Measurements from ENCODE around the gene CSPG4.

Gene CSPG4

GRCh38 chr15:75669191-75669878 lies 43.3 kb downstream of the CSPG4 start:
- DNase-seq (ENCODE audit: low read depth): no peak

- peak; percentile 98 for DNase-seq (ENCODE audit: low read depth)
Measured at GRCh38 chr15:75666823-75667501, 45.7 kb downstream of the CSPG4 start.

- no peak for DNase-seq (ENCODE audit: low read depth)
Measured at GRCh38 chr15:75663931-75664421, 48.7 kb downstream of the CSPG4 start.

GRCh38 chr15:75662823-75663519 lies 49.7 kb downstream of the CSPG4 start:
- DNase-seq (ENCODE audit: low read depth): no peak

- no peak for DNase-seq (ENCODE audit: low read depth)
Measured at GRCh38 chr15:75661756-75662140, 50.9 kb downstream of the CSPG4 start.

GRCh38 chr15:75661100-75661755 lies 51.4 kb downstream of the CSPG4 start:
- no peak for DNase-seq (ENCODE audit: low read depth)

- DNase-seq (ENCODE audit: low read depth): no peak
Measured at GRCh38 chr15:75659928-75660645, 52.6 kb downstream of the CSPG4 start.

GRCh38 chr15:75659141-75659771 lies 53.4 kb downstream of the CSPG4 start:
- no peak for DNase-seq (ENCODE audit: low read depth)

GRCh38 chr15:75656813-75657212 lies 55.8 kb downstream of the CSPG4 start:
- no peak for DNase-seq (ENCODE audit: low read depth)

GRCh38 chr15:75656331-75656730 lies 56.3 kb downstream of the CSPG4 start:
- DNase-seq (ENCODE audit: low read depth): no peak

GRCh38 chr15:75655931-75656330 lies 56.7 kb downstream of the CSPG4 start:
- DNase-seq (ENCODE audit: low read depth): no peak

GRCh38 chr15:75654201-75654907 lies 58.3 kb downstream of the CSPG4 start:
- no peak for DNase-seq (ENCODE audit: low read depth)

GRCh38 chr15:75653347-75653913 lies 59.2 kb downstream of the CSPG4 start:
- no peak for DNase-seq (ENCODE audit: low read depth)

- no peak for DNase-seq (ENCODE audit: low read depth)
Measured at GRCh38 chr15:75651810-75652543, 60.7 kb downstream of the CSPG4 start.

GRCh38 chr15:75650908-75651809 lies 61.5 kb downstream of the CSPG4 start:
- no peak for DNase-seq (ENCODE audit: low read depth)

- DNase-seq (ENCODE audit: low read depth): no peak
Measured at GRCh38 chr15:75649848-75650247, 62.8 kb downstream of the CSPG4 start.

GRCh38 chr15:75649045-75649761 lies 63.4 kb downstream of the CSPG4 start:
- no peak for DNase-seq (ENCODE audit: low read depth)

Measured in HS-5 (cell line).